Stromal cell of bone marrow (primary cell): ENCODE data around the gene GNAT2.

Source experiments
- DNase-seq: peaks from one replicate; pipeline ENCODE4 v3.0.0-alpha.2; 2012; ENCODE audit warnings: low read depth

The GNAT2 gene

DNA sequence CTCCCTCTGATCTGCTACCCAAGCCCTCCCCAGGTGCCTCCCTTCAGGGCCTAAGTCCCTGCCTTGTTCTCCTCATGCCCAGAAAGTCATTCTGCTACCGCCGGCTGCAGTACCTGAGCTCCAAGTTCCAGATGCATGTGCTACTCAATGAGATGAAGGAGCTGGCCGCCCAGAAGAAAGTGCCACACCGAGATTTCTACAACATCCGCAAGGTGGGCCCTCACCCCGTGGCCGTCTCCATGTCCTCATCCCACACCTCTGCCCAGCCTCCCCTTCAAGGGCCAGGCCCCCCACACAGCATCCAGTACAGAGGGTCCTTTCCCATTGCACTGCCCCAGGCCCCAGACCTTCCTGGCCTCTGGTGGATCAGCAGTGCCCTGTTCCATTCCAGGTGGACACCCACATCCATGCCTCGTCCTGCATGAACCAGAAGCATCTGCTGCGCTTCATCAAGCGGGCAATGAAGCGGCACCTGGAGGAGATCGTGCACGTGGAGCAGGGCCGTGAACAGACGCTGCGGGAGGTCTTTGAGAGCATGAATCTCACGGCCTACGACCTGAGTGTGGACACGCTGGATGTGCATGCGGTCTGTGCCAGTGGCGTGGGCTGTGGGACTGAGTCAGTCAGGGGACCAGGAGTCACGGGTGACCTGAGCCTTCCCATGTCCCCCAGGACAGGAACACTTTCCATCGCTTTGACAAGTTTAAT lies 8.4 kb upstream of the GNAT2 start:
- no peak for DNase-seq

DNA sequence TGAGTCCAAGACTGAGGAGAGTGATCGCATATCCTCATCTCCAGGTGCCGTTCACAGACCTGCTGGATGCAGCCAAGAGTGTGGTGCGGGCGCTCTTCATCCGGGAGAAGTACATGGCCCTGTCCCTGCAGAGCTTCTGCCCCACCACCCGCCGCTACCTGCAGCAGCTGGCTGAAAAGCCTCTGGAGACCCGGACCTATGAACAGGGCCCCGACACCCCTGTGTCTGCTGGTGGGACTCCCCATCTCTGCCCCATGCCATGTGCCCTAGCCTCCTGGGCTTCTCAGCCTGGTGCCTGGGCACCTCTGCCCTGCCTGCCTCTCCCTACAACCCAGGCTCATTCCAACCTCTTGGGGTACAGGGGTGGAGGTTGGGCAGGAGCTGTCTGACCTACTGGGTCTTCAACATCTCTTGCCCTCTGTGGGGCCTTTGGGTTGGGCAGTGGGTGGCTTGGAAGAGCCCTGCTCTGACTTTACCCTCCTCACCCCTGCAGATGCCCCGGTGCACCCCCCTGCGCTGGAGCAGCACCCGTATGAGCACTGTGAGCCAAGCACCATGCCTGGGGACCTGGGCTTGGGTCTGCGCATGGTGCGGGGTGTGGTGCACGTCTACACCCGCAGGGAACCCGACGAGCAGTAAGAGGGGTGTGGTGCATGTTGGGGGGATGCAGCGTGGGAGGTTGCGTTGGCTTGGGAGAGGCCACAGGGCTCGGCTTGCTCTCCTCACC lies 7.4 kb upstream of the GNAT2 start:
- DNase-seq = no peak

DNA sequence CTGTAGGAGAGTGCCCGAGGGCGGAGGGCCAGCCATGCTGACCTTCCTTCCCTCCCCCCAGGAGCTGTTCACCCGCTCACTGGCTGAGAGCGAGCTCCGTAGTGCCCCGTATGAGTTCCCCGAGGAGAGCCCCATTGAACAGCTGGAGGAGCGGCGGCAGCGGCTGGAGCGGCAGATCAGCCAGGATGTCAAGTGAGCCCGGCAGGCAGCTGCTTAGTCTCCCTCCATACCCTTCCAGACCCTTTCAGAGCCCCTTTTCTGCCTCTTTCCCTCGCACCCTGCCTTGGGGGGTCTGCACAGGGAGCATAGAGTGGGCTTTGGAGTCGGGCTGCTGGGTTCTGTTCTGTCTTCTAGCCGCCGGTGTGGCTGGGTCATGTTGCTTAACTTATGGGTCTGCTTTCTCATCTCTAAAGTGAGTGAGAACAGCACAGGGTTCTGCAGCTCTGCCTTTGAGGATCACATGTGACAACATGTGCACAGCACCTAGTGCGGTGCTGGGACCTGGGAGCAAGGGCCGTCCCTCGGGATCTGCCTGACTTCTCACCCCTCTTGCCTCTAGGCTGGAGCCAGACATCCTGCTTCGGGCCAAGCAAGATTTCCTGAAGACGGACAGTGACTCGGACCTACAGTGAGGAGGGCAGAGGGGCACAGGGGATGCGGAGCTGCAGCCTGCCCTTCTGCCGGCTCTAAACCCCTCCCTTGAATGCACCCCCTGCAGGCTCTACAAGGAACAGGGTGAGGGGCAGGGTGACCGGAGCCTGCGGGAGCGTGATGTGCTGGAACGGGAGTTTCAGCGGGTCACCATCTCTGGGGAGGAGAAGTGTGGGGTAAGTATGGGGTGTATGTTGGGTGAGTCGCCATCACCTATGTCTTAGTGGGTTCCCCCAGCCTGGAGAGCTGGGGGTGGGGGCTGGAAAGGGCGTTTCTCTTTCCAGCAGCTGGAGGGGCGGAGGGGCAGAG lies 6.5 kb upstream of the GNAT2 start:
- DNase-seq = no peak

DNA sequence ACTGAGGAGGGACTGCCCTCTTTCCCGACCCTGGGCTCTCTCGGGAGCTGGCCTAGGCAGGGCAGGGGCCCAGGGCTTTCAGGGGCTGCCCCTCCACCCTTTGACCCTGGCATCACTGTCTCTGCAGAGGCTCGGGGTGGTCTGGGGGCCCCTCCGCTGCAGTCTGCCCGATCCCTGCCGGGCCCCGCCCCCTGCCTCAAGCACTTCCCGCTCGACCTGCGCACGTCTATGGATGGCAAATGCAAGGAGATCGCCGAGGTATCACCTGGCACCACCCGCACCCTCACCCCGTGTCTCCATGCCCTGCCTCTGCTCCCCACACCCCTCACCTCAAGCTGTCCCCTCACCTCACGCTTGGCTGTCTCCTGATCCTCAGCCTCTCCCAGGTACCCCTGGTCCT lies 5.8 kb upstream of the GNAT2 start:
- no peak for DNase-seq

DNA sequence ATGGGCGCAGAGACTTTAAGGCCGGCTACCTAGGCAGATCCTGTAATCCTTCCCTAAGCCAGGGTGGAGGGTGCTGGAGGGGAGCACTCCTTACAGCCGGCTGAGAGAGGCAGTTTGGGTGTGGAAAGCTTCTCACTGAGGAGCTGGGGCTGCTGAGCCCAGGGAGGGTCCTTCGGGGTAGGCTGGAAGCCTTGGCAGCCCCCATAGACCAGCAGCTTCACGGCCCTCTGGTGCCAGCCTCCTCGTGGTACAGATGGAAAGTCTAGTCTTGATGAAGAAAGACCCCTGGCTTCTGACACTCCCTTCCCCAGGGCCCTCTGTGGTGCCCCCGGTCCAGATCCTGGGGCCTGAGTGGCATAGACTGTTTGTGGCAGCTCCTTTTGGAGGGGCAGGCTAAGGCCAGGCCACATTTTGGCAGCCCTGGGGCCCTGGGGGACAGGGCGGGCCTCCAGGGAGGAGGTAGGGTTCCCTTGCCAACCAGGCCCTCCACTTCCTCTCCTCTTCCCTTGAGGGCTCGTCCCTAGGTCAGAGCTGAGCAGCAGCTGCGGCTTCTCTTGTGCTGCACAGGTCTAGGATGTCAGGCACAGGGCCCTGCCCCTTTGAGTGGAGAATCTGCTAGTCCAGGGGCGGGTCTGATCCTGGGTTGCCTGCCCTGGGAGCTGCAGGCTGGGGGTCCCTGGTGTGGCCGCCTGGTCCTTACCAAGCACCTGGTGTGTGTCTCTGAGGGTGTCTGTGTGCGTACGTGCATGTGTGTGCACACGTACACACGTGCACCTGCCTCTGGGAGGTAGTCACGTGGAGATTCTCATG lies 5.0 kb upstream of the GNAT2 start:
- DNase-seq = no peak

DNA sequence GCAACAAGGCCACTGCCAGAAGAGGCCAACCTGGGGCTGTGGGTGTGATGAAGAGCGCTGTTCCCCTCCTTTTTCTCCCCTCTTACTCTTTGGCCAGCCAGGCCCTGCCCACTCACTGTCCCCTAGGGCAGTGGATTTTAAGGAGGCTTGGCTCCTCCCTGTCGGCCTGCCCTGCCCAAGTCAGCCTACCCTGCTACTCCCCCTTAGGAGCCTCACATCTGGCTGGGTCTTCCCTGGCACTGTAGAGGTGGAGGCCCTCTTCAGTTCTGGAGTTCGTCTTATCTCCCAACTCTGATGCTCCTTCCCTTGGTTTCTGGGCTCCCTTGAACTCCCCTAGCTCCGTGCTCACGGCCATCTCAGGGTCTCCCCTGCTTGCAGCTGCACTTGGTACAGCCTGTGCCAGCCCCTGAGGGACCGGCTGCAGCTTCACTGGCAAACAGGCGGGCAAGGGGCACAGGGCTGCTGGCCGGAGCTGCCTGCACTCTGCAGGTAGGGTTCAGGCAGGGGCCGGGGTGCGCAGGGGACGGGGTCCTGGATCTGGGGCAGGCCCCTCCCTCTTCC lies 4.3 kb upstream of the GNAT2 start:
- no peak for DNase-seq

DNA sequence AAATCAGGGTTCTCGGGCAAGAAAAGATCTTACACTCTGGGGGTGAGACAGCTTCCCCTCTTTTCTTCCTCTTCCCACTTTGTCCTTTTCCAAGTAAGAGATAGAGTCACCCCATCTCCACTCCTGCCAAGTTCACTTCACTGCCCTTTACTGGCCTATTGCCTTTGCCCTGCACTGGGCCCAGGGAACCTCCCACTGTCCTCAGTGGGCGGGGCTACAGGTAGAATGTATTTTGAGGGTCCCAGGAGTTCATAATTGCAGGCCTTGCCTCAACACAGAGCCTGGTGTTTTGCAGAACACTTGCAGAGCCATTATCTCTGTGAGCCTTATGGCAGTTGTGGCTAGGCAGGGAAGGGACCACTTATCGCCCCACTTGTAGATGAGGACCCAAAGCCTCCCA lies 3.5 kb upstream of the GNAT2 start:
- no peak for DNase-seq

DNA sequence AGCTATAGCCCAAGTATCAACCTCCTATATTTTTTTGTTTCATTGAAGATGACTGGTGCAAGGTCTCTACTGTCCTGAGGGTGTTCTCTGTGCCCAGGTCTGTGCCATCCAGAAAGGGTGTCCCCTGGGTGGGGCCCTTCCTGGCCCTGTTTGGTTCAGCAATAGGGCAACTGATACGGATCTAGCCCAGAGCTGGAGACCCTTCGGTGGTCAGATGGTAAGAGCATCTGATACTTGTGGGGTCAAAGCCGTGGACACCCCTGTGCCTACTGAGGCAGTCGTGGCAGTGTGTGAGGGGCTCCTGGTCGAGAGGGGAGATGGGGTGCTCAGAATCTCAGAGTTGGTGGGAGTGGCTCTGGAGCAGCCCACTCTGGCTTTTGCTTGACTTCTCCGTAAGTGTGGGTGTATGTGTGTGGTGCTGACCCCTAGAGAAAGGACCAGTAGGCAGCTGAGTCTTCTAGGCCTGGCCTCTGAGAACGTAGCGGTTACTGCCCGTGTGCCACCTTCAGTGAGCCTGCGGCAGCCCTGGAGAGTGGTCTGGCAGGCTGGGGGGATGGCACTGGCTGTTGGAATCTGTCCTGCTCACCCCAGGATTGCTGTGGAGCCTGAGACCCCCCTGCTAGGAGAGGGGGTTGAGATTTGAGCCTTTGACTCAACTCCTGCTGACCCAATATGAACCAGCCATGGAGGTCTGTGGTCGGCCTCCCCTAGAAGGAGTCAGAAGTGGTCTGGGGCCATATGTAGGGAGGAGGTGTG lies 2.9 kb upstream of the GNAT2 start:
- no peak for DNase-seq

DNA sequence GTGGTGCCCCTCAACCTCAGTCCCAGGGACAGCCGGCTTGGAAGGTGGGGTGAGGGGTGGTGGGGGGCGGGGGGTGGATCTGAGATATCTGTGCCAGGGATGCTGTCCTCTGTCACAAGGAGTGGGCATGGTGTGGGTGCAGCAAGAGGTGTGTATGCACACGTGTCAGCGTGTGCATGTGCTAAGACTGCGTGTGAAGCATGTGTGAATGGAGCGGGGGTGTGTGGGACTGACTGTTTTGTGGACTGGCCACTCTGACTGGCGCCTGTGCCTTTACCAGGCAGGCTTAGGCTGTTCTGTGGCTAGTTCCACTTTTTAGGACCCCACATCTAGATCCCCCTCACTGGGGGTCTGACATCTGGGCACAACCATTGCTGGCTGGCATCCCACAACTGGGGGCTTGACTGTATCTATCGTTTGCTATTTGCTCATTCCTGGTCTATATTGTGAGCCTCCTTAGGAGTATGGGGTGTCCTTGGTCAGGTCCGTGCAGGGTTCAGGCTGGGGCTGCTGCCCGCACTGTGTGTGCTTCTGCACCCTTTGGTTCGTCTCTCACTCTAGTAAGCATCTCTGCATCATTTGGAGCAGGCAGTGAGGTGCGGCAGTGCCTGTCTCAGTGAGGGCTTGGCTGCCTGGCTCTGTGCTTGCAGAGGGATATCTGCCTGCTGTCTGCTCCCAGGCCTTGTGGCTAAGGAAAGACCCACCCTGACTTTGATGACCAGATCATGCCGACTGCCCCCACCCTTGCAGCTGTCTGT lies 2.1 kb upstream of the GNAT2 start:
- DNase-seq = no peak

DNA sequence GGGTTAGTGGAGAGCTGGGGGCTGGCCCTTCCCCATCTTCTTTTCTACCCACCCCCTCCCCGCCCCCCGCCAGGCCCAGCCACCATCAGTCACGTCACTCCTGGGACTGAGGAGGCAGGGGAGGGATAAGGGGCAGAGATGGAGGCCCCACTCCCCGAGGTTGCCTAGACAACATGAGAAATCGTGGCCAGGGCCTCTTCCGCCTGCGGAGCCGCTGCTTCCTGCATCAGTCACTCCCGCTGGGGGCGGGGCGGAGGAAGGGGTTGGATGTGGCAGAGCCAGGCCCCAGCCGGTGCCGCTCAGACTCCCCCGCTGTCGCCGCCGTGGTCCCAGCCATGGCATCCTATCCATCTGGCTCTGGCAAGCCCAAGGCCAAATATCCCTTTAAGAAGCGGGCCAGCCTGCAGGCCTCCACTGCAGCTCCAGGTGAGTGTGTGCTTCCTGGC lies 1.4 kb upstream of the GNAT2 start:
- peak; percentile 90 for DNase-seq

DNA sequence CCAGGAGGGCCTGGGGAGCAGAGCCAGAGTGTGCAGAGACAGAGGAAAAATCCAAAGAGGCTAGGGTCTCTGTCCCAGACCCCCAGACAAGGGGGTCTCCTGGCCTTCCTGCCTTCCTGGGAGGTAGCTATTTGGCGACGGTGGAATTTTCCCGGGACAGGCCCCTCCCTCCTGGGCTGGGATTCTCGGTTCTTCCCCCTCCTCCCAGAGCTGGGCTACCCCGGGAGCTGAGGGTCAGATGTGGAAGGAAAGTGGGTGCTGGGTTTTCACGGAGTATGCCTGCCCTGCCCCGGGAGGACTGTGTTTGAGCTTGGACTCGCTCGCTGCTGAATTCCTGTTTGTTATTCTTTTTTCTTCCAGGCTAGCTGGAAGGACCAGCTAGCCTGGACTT lies 980 bp upstream of the GNAT2 start:
- peak; percentile 38 for DNase-seq

DNA sequence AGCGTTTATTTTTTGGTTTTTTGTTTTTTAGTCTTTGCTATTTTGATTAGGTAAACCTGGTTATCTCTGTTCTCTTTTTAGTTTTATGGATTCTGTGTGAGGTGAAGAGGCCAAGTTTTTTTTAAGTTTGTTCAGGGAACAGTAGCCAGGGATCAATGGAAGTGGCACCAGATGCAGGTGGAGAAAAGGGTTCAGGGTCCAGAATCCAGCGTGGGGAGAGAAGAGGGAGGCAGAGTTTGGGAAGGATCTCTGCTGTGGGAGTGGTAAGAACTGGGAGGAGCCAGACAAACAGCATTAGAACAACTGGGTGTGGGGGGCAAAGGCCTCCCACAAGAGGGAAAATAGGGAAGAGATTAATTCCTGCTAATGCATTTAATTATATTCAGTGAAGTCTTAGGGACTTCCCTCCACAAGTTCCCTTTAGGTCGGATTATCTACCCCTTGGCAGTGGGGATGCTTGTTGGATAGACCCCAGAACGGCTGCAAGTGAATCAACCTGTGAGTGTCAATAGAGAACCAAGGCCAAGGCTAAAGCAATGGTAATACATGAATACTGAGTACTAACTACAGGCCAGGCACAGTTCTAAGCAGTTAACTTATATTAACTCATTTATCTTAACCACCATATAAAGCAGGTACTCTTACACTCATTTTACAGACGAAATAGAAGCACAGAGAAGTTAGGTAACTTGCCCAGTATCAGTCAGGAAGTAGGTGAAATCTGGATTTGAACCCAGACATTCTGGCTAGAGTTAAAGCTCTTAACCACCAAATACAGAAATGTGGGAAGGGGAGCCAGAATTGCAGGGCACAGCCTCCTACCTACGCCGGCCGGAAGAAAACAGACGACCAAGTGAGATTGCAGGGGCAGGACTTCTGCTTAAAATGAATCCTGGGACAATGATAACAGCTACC lies 498 bp downstream of the GNAT2 start:
- DNase-seq = no peak

DNA sequence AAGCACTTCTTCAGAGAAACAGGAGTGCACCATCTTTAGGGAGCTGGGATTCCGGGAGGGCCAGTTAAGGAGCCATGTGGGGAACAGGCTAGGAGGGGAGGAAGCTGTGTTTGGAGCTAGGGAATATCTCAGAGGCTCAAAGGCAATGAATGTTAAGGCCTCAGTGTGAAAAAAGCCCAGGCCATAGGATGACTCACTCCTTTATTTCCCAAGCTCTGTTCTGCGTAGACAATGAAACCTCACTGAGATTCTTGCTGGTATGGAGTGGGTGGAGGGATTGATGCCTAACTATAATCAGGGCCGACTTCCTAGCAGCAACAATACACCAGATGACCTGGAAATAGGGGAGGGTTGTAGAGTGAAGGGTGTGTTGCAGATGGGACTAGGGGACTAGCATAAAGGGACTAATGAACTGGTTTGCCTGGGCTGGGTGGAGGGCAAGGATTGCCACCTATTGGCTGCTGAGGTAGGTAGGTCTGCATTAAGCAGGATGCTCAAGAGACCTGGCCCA lies 2.1 kb downstream of the GNAT2 start:
- DNase-seq = peak; percentile 88

DNA sequence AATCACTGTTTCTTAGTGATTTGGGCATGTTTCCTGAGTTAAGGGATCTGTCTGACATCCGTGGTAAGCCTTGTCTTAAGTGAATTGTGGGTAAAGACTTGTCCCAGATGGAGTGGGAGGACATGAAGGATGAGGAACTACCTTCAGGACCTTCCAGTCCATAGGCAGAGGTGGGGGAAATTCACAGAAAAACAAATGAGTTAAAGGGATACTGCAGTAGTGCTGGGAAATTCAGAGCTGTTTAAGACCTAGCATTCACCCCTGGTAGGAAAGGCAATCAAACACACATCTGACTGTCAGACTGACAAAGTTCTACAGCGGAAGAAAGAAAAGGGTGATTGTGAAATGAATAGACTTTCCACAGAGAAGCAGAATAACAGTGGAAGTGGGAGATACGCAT lies 3.0 kb downstream of the GNAT2 start:
- no peak for DNase-seq

DNA sequence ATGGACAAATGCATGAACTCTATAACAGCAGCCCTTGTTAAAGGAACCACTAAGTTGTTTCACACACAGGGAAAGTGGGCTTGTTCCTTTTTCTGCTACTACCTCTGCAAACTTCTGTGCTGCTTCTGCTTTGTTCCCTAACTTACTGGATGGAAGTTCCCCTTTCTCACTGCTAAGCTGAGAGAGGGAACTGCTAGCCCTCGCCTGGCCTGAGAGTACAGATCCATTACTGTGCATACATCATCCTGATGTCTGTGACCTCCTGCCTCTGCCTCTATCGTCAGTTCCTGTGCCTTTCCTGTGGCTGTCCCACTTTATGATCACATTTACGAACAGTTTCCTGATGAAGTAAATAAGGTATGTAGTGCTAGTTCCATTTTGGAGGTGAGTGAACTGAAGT lies 3.5 kb downstream of the GNAT2 start:
- no peak for DNase-seq

DNA sequence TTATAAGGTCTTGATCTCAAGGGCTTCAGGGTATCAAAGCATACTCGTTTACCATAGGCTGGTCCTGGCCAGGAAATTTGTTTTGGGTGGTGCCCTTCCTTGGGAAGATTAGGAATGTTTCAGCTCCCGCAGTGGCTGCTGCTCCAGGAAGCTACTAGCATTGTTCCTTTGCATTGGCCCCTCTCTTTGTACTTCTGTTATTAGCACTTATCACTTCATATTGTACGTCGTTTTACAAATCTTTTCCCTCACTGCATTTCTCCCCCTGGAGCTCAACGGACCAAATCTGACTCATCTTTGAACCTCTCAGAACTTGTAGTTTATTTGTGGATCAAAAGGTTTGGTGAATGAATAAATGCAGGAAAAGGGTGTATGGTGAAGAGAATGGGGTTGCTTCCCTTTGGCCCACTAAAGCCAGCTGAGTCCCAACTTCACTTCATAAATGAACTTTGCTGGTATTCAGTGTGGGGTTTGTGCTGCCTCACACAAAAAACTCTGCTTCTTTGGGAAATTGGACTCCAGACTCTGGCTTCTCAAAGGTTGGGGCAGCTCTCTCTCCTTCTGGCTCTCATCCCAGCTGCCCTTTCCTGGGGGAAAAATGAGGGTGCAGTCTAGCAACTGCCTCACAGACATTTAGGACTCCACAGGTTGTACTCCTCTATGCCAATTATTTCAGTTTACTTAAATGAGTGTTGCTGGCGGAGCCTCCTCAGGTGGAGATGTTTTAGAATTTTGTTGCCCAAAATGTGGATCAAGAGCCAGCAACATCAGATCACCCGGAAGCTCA lies 5.9 kb downstream of the GNAT2 start:
- no peak for DNase-seq

DNA sequence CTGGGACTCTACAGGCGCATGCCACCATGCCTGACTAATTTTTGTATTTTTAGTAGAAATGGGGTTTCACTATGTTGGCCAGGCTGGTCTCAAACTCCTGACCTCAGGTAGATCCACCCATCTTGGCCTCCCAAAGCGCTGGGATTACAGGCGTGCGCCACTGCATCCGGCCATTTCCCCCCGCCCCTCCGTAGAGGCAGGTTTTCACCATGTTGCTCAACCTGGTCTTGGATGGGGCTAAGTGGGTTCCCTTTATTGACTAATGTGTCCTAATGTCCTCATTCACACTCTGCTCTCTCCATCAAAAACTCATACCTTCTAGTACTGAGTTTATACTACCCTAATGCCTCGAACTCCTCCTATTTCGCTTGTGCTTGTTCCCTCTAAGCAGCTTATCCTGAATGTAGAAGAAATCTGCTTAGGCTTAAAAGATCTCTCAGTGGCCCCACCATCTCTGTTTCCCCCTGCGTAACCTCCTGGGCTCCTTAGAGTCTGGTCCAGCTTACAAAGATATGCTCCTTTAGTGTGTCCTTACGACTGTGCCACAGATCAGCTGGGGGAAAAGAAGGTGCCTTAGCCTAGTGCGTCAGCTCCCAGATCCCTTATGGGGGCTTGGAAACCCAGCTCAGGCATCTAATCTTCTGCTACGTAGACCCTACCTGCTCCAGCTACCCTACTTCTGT lies 8.0 kb downstream of the GNAT2 start:
- no peak for DNase-seq
